Thyroid gland (tissue), 4 donors: ENCODE results near the gene COL8A2. TPM values are rescaled to one million over a fixed set of nuclear protein-coding genes. Genes with fewer than 3 reads are reported as not detected.

Source experiments
- DNase-seq, 2 donors: peaks; one replicate each; pipeline ENCODE4 v3.0.0-alpha.2; 2019
- H3K27ac ChIP-seq, 3 donors: fragments of 200-600 bp; sonication (generic); 1 replicate in 2 of 3; 2 replicates in 1 of 3; pipeline ENCODE4 v1.5.1; 2016 to 2019; ENCODE audit warnings: mild to moderate bottlenecking in 1 of 3, moderate library complexity in 1 of 3
- H3K27me3 ChIP-seq: fragments of 200-600 bp; sonication (generic); one replicate; pipeline ENCODE4 v1.5.1; 2019
- H3K36me3 ChIP-seq, 2 donors: fragments of 200-600 bp; sonication (generic); one replicate each; pipeline ENCODE4 v1.5.1; 2016 to 2019
- H3K4me1 ChIP-seq, 2 donors: fragments of 200-600 bp; sonication (generic); one replicate each; pipeline ENCODE4 v1.5.1; 2017 to 2019
- H3K4me3 ChIP-seq, 3 donors: fragments of 200-600 bp; sonication (generic); replicated peaks in 1 of 3; 1 replicate in 2 of 3; 2 replicates in 1 of 3; pipeline ENCODE4 v1.5.1; 2016; ENCODE audit warnings: mild to moderate bottlenecking in 1 of 3
- H3K9me3 ChIP-seq: fragments of 200-600 bp; sonication (generic); one replicate; pipeline ENCODE4 v1.5.1; 2017
- POLR2A ChIP-seq, 2 donors: fragments of 450-650 bp; IDR thresholded peaks; one replicate each; pipeline ENCODE4 v1.6.1; 2017; ENCODE audit warnings: antibody characterized with exemption in 2 of 2, mild to moderate bottlenecking in 2 of 2, moderate library complexity in 1 of 2
- WGBS, 2 donors: methylation state at CpG; one replicate each; pipeline ENCODE4 v1.1.5; 2017; 5-methylcytosine and 5-hydroxymethylcytosine counted together
- intact Hi-C: fragments of 100-400 bp; cut with DNase I; formaldehyde crosslinking; loops from one replicate; pipeline ENCODE4 v1.15.1; 2023
- total RNA-seq, 4 donors: library from RNA; depleted of rRNA; stranded (reverse); fragments of >200 nt; gene quantifications; one replicate each; pipeline ENCODE4 v1.2.3, GENCODE V29; 2016
- TF ChIP-seq, protein P1 (sequence below), 6 experiments: fragments of 200-600 bp in 3 of 6; fragments of 450-650 bp in 3 of 6; sonication (generic) in 3 of 6; IDR thresholded peaks; one replicate each; pipeline ENCODE4 v1.5.1; 2016 to 2019; ENCODE audit warnings: antibody characterized with exemption in 6 of 6, mild to moderate bottlenecking in 2 of 6, inconsistent platforms in 1 of 6, moderate library complexity in 1 of 6

Gene COL8A2
- total RNA-seq, 4 donors from 2014 or later = 5.7 to 13.7 (median 10.1) TPM

DNA sequence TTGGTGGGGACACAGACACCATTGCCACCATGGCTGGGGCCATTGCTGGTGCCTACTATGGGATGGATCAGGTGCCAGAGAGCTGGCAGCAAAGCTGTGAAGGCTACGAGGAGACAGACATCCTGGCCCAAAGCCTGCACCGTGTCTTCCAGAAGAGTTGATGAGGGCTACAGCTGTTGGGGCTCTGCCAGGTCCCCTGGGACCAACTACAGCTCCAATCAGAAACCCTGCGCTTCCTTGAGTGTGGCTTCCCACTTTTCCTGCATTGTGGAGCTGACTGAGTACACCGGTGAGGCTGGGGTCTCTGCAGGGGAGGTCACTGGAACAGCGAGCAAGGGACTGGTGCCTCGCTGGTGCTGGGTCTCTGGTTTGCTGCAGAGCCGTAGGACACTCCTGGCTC is 31.8 kb downstream of the COL8A2 start:
- Histone ChIP-seq H3K27me3 (no peaks in the 10 kb centered on the region), H3K36me3 (peaks cover 11 to 21% of the 10 kb centered on the region in 2 donors), H3K4me3 (no peak overlapping the region), H3K4me1 (peaks cover 38 to 61% of the 10 kb centered on the region in 2 donors), H3K27ac (peak overlapping the region; percentile 47 to 82 (median 78)), H3K9me3 (no peaks in the 10 kb centered on the region)
- intact Hi-C loops = loop anchor here (10.0 kb wide), 1 partner anchor 332 kb away; no protein-coding TSS in a partner anchor
- 81% methylated on average over 6 to 7 of the region's 7 CpGs for WGBS, 2 donors
- peak in 1 of 2 donors; percentile 5 for DNase-seq
- TF ChIP-seq, protein P1, sequence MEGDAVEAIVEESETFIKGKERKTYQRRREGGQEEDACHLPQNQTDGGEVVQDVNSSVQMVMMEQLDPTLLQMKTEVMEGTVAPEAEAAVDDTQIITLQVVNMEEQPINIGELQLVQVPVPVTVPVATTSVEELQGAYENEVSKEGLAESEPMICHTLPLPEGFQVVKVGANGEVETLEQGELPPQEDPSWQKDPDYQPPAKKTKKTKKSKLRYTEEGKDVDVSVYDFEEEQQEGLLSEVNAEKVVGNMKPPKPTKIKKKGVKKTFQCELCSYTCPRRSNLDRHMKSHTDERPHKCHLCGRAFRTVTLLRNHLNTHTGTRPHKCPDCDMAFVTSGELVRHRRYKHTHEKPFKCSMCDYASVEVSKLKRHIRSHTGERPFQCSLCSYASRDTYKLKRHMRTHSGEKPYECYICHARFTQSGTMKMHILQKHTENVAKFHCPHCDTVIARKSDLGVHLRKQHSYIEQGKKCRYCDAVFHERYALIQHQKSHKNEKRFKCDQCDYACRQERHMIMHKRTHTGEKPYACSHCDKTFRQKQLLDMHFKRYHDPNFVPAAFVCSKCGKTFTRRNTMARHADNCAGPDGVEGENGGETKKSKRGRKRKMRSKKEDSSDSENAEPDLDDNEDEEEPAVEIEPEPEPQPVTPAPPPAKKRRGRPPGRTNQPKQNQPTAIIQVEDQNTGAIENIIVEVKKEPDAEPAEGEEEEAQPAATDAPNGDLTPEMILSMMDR (IDR thresholded peaks at IDR 0.05) = no peak
- no peak for TF ChIP-seq POLR2A (IDR thresholded peaks at IDR 0.05)

DNA sequence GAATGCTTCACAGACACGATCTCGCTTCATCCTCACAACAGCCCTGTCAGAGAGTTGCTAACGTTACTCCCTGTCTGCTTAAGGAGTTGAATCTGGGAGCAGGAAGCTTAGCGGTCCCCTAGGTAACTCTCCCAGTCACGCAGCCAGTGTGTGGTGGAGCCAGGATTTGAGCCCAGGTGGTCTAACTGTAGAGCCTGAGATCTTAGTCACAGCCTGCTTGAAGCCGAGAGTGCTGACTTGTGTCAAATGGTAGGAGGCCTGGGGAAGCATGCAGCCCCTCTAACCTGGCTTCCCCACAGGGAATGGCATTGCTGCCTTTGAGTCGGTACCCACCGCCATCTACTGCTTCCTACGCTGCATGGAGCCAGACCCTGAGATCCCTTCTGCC is 32.2 kb downstream of the COL8A2 start:
- Histone ChIP-seq H3K27ac (peak overlapping the region; percentile 47 to 82 (median 78)), H3K4me1 (peaks cover 39 to 65% of the 10 kb centered on the region in 2 donors), H3K4me3 (no peak overlapping the region), H3K36me3 (peaks cover 11 to 21% of the 10 kb centered on the region in 2 donors), H3K27me3 (no peaks in the 10 kb centered on the region), H3K9me3 (no peaks in the 10 kb centered on the region)
- TF ChIP-seq POLR2A (IDR thresholded peaks at IDR 0.05) = no peak
- TF ChIP-seq, protein P1 (IDR thresholded peaks at IDR 0.05) = no peak
- WGBS, 2 donors = 89 to 92% methylated on average over 9 of the region's 9 CpGs
- DNase-seq = no peak
- intact Hi-C loops = loop anchor here (10.0 kb wide), 1 partner anchor 332 kb away; no protein-coding TSS in a partner anchor

DNA sequence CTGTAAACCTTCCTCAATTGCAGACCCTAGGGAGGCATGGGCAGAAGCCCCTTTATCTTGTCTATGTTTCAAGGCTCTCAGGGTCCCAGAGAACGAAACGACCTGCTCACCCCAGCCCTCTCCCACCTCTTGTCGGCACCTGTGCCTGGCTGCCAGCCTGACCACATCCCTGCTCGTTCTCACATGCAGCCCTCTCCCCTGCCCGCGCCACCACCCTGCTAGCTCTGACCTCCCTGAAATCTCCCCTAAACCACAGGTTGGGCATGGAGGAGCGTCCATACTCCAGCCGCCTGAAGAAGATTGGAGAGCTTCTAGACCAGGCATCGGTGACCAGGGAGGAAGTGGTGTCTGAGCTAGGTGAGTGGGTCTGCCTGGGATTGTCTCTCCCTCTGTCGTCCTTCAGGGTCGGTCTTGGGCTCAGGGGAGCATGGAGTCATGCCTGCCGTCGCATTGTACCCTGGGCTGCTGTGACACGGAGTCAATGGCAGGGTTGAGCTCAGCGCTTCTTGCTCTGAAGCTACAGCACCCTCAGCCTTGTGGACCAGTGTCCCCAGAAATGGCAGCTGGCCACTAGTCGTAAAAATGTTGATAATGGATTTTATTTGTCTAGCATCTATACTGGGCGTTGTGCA is 32.7 kb downstream of the COL8A2 start:
- peaks cover 11 to 21% of the 10 kb centered on the region in 2 donors for H3K36me3 ChIP-seq
- TF ChIP-seq POLR2A (IDR thresholded peaks at IDR 0.05) = no peak
- TF ChIP-seq, protein P1 (IDR thresholded peaks at IDR 0.05) = no peak
- no peak overlapping the region for H3K27ac ChIP-seq
- peaks cover 39 to 65% of the 10 kb centered on the region in 2 donors for H3K4me1 ChIP-seq
- no peak for DNase-seq
- no peaks in the 10 kb centered on the region for H3K9me3 ChIP-seq
- intact Hi-C loops = loop anchor here (10.0 kb wide), 1 partner anchor 333 kb away; no protein-coding TSS in a partner anchor
- no peak overlapping the region for H3K4me3 ChIP-seq
- 98 to 100% methylated on average over 17 of the region's 17 CpGs for WGBS, 2 donors
- H3K27me3 ChIP-seq = no peaks in the 10 kb centered on the region

DNA sequence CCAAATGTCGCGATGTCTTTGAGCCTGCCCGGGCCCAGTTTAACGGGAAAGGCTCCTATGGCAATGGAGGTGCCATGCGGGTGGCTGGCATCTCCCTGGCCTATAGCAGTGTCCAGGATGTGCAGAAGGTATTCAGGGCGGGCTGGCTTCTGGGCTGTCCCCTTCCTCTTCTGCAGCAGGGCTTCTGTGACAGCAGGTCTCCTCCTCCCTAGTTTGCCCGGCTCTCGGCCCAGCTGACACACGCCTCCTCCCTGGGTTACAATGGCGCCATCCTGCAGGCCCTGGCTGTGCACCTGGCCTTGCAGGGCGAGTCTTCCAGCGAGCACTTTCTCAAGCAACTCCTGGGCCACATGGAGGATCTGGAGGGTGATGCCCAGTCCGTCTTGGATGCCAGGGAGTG is 33.3 kb downstream of the COL8A2 start:
- TF ChIP-seq, protein P1 (IDR thresholded peaks at IDR 0.05) = no peak
- TF ChIP-seq POLR2A (IDR thresholded peaks at IDR 0.05) = no peak
- no peak overlapping the region for H3K27ac ChIP-seq
- peaks cover 11 to 21% of the 10 kb centered on the region in 2 donors for H3K36me3 ChIP-seq
- no peaks in the 10 kb centered on the region for H3K27me3 ChIP-seq
- no peak for DNase-seq
- intact Hi-C loops = loop anchor here (10.0 kb wide), 1 partner anchor 333 kb away; no protein-coding TSS in a partner anchor
- H3K4me1 ChIP-seq = peaks cover 39 to 63% of the 10 kb centered on the region in 2 donors
- no peaks in the 10 kb centered on the region for H3K9me3 ChIP-seq
- 94 to 96% methylated on average over 10 to 13 of the region's 13 CpGs for WGBS, 2 donors
- H3K4me3 ChIP-seq = no peak overlapping the region

DNA sequence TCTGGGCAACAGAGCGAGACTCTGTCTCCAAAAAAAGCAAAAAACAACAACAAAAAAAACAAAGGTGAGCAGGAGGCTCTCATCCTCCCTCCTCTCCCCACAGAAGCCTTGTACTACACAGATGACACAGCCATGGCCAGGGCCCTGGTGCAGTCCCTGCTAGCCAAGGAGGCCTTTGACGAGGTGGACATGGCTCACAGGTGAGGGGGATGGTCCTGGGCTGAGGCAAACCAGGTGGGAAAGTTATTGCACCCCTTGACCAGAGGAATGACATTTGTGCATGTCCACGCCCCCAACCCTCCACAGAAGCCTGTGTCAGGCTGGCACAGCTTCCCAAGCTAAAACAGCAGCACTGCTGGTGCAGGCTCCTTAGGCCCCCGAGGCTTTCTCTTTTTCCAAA is 33.9 kb downstream of the COL8A2 start:
- TF ChIP-seq, protein P1 (IDR thresholded peaks at IDR 0.05) = no peak
- no peak for TF ChIP-seq POLR2A (IDR thresholded peaks at IDR 0.05)
- Histone ChIP-seq H3K4me1 (peaks cover 39 to 57% of the 10 kb centered on the region in 2 donors), H3K27me3 (no peaks in the 10 kb centered on the region), H3K9me3 (no peaks in the 10 kb centered on the region), H3K36me3 (peaks cover 11 to 21% of the 10 kb centered on the region in 2 donors), H3K4me3 (no peak overlapping the region), H3K27ac (no peak overlapping the region)
- whole genome bisulfite sequencing, 2 donors = 76 to 83% methylated on average over 4 of the region's 4 CpGs
- intact Hi-C loops = loop anchor here (10.0 kb wide), 1 partner anchor 334 kb away; no protein-coding TSS in a partner anchor
- DNase-seq = no peak
